HG03439 (cell line): Measurements from ENCODE around the gene ALPK3.

Source experiments
- ATAC-seq: cut with Tn5 transposase; IDR thresholded peaks from one replicate; pipeline ENCODE4 v1.9.1; 2021; ENCODE audit warnings: mild to moderate bottlenecking, moderate library complexity; ENCODE audit not compliant: unreplicated experiment

Gene ALPK3

DNA sequence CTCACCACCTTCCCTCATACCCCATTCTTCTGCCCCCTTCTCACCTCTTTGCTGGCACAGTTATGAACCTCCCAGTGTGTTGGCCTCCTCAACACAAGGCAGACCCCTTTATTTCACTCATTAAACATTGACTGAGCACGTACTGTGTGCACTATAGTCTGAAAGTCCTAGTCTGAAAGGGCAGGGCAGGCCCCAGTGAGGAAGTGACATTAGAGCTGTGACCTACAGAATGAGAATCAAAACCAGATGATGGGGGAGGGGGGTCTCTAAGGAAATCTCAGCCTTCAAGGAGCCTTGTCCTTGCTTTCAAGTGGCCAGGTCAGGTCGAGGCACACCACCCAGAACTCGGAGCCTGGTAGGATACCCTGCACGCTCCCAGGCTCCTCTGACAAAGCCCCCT lies 70.8 kb downstream of the ALPK3 start:
- ATAC-seq, result no peak

DNA sequence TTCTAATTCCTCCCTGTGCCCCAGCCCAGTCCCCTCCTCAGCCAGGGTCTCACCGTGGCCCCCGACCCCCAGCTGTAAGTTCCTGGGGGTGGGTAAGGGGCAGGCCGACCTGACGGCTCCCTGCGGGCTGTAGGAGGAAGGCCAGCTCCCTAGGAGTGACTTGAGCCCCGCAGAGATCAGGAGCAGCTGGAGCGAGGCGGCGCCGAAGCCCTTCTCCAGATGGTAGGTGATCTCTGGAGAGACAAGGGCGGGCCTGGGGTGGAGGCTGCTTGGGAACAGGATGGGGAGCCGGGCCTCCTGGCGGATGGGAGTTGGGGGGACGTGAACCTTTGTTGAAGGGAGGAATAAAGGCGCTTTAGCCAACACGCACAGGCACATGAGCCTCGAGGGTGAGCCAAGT lies 71.5 kb downstream of the ALPK3 start:
- no peak for ATAC-seq

DNA sequence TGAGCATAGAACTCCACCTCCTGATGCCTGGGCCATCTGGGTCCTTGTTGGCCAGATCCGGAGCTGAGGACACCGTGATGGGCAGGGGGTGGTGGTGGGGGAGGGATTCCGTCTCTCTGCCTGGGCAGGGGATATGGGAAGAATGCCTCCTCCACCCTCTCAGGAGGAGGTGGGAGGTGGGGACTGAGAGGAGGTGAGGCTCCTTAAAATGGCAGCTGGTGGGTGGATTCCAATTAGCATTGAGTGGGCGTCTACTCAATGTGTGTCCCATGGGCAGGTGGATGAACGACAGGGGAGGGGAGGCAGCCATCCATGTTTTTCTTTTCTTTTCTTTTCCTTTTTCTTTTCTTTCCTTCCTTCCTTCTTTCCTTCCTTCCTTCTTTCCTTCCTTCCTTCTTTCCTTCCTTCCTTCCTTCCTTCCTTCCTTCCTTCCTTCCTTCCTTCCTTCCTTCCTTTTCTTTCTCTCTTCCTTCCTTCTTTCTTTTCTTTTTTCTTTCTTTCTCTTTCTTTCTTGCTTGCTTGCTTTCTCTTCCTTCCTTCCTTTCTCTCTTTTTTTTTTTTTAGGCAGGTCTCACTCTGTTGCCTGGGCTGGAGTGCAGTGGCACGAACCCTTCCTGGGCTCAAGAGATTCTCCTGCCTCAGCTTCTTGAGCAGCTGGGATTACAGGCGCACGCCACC lies 72.3 kb downstream of the ALPK3 start:
- no peak for ATAC-seq

DNA sequence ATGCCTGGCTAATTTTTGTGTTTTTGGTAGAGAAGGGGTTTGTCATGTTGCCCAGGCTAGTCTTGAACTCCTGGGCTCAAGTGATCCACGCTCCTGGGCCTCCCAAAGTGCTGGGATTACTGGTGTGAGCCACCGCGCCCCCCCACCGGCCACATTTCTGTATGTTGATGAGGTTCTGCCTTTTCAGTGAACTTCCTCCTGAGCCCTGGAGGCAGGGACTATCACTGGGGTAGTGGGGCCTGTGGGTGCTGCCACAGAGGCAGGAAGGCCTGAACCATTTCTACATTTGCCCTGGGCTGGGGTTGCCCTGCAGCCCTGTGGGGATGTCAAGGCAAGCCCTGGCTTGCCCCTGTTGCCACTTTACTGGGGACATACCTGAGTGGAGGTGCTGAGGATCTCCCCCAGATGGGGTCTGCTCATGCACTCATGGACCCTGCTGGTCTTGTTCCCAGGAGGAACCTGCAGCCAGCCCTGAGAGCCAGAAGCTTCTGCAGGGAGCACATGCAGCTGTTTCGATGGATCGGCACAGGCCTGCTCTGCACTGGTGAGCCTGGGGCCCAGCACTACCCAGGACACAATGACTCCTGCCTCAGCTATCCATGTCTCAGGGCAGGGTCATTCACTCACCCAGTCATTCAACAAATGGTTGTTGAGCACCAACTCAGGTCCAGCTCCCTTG lies 73.0 kb downstream of the ALPK3 start:
- no peak for ATAC-seq

- no peak for ATAC-seq
These were observed 73.6 kb downstream of the ALPK3 start for GRCh38 chr15:84890670-84891162.

DNA sequence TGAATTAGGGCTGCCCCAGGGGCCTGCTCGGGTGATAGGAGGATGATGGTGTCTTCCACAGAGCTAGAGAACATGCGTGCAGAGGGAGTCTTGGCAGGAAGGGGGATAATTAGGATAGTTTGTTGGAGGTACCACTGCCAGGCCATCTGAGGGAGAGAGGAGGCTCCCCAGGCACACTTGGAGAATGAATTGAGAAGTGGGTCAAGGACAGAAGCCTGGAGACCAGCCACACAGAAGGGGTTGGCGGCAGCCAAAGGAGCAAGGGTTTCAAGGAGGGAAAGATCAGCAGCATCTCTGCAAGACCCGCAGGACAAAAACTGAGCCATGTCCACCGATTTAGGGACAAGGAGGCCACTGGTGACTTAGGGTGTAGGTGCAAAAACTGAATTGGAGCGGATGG lies 74.2 kb downstream of the ALPK3 start:
- ATAC-seq, result no peak

GRCh38 chr15:84892786-84893307 lies 75.7 kb downstream of the ALPK3 start:
- no peak for ATAC-seq

DNA sequence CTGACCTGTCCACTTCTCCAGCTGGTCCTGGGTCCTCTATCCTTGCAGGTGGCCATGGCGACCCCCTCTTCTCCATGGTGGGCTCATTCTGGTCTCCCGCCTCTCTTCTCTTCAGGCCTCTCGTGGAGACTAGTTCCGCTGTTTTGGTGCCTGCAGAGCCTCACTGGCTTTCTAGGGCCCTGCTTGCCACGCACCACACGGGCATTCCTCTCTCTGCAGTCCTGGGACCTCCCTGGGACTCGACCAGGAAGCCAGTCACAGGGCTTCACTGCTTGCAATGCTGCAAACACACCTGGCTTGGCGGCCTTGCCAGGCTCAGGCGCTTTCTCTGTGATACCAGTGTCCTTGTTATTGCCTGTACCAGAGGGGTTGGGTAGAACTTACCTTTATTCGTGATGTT lies 76.5 kb downstream of the ALPK3 start:
- no peak for ATAC-seq

GRCh38 chr15:84894736-84895425 lies 77.7 kb downstream of the ALPK3 start:
- ATAC-seq, result no peak

GRCh38 chr15:84898761-84899160 lies 81.6 kb downstream of the ALPK3 start:
- no peak for ATAC-seq

- no peak for ATAC-seq
These were observed 82.6 kb downstream of the ALPK3 start for GRCh38 chr15:84899750-84900149.

- no peak for ATAC-seq
These were observed 84.4 kb downstream of the ALPK3 start for GRCh38 chr15:84901540-84901939.

GRCh38 chr15:84903751-84904150 lies 86.6 kb downstream of the ALPK3 start:
- ATAC-seq, result no peak

DNA sequence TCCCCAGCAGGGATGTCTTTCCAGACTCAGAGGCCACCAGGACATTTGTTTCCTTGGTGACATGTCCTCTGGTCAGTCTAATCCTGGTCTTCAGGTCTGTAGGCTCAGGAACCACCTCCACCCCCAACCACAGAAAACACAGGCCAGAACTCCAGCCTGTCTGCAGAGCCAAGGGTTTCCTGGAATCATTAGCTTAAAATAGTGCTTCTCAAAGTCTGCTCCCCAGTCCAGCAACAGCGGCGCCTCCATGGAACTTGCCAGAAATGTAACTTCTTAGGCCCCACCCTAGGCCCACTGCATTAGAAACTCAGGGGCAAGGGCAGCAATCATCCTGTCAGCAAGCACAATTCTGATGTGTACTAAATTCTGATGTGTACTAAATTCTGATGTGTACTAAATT lies 87.3 kb downstream of the ALPK3 start:
- ATAC-seq, result no peak

GRCh38 chr15:84905016-84905916 lies 88.1 kb downstream of the ALPK3 start:
- no peak for ATAC-seq

GRCh38 chr15:84907731-84908130 lies 90.6 kb downstream of the ALPK3 start:
- ATAC-seq, result no peak

DNA sequence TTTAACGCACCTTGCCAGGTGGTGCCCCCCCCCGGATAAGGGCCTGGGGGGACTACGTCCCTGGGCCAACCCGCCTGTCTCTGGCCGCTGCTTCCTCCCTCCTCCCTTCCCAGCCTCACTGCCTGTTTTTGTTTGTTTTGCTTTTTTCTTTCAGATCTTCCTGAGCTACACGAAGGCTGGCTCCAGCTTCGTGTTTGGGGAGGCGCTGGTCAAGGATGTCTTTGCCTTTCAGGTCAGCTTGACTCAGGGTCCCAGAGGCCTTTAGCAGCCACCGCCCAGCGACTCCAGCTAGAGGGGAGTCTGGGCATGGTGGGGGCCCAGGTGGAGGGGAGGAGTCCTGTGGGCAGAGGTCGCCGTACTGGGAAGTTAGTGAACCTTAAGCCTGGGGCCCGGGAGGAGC lies 91.4 kb downstream of the ALPK3 start:
- ATAC-seq, result no peak

DNA sequence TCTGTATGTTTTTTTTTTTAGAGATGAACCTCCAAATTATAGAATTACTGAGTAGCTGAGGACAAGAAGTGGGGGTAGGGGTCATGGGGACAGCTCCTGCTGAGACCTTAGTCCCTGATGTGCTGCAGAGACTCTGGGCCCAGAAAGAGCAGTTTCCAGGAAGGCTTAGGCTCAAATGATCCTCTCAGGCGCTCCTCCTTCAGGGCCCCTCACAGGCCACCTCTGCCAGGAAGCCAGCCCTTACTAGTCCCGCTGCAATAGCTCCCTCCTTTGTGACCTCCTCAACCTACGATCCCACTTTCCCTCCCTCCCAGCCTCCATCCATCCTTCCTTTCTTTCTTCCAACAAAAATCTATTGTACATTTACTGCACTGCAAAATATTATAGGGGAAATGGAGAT lies 91.9 kb downstream of the ALPK3 start:
- ATAC-seq, result no peak

- ATAC-seq, result no peak
These were observed 92.6 kb downstream of the ALPK3 start for GRCh38 chr15:84909782-84910181.

GRCh38 chr15:84910928-84911623 lies 93.9 kb downstream of the ALPK3 start:
- ATAC-seq, result no peak
